ENCODE results near the gene TRIM16.
"Not testable (repeated sequence)": the region's sequence is repeated elsewhere in the genome, so short reads cannot be mapped to it uniquely, and the experiment has no call there.

Gene TRIM16

DNA sequence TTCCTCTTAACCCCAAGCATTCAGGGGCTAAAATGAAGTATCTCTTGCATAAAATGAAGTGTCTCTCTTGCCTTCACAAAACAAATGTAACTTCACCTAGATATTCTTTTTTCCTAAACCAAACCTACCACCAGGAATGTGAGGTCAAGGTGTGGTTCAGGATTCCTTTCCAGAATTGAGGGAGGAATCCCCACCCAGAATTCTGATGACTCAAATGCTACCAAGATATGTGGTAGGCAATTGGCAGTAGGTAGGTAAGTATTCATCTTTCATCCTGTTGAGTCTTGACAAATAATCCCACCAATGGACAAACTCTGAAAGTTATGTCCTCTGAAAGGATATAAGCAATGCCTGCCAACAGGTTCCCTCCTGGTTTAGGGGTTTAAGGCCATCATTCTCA is 26.2 kb downstream of the TRIM16 start:
- no peak for DNase-seq

DNA sequence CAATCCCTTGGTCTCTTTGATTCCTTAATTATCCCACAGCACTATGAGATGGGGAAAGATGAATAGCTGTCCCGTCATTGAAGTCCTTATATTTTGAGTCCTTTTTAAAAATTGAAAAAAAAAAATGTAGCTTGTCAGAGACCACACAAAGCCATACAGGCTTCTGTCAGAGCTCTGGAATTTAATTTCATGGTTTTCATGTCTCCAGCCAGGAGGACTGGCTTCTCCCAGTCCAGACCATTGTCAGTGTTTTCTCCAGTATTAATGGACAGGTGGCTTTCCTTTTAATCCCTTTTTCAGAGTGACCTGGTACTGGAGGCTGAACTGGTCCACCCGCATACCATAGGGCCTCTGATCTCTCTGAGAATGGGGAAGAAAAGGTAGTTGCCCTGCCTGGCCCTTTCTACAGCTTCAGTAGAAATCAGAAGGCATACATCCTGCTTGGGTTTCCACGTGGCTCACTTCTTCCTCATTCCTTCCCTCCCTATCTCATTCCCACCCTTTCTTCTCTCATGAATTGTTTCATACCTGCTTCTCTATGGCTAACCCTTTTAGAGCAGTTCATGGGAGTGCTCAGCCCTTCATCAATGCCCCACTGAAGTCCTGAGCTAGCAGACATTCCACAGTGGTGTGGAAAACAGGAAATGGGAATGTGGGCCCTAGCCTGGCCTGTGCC is 29.1 kb downstream of the TRIM16 start:
- no peak for DNase-seq

DNA sequence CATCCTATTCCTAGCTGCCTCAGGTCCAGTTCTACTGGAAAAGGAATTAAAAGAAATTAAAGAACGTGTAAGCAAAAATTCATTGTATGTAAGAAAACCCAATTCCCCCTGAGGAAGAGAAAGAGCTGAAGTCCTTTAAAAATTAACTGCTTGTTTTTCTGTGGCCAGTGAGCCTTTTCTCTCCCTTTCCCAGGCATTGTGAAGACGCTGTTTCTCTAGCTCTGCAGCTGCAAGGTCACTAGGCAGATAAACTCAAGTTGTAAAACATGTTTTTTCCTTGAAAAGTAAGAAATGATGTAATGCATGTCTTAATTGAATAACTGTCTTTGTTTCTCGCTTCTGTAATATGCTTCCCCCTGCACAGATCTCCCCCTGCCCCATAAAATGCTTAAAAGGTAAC is 29.7 kb downstream of the TRIM16 start:
- DNase-seq = not testable (repeated sequence)

DNA sequence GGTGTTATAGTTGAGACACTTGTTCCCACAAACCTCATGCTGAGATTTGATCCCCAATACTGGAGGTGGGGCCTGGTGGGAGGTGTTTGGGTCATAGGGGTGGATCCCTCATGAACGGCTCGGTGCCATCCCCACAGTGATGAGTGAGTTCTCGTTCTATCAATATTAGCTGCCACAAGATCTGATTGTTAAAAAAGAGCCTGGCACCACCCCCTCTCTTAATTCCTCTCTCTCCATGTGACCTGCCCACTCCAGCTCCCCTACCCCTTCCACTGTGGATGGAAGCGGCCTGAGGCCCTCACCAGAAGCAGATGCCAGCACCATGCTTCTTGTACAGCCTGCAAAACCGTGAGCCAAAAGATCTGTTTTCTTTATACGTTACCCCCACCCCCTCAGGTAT is 31.2 kb downstream of the TRIM16 start:
- no peak for DNase-seq

DNA sequence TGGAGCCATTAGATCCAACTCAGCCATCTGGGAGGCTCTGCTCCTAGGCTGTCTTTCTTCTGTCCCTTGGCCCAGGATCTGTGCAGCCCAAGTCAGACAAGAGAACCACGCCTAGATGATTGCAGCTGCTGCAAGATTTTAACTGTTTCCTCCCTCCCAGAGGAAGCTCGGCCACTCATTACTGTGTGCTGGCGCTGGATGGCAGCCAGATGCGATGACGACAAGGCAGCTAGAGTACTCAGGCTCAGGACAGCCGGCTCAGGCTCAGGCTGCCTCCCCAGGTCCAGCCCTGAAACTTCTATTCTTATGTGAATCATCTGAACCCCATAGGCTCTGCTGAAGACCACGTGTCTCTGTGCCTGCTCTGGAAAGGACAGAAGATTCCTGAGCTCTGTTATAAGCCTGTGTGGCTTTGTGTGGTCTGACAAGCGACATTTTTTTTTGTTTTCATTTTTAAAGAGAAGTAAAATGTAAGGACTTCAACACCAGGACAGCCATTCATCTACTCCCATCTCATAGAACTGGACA is 32.5 kb downstream of the TRIM16 start:
- peak; percentile 95 for DNase-seq

DNA sequence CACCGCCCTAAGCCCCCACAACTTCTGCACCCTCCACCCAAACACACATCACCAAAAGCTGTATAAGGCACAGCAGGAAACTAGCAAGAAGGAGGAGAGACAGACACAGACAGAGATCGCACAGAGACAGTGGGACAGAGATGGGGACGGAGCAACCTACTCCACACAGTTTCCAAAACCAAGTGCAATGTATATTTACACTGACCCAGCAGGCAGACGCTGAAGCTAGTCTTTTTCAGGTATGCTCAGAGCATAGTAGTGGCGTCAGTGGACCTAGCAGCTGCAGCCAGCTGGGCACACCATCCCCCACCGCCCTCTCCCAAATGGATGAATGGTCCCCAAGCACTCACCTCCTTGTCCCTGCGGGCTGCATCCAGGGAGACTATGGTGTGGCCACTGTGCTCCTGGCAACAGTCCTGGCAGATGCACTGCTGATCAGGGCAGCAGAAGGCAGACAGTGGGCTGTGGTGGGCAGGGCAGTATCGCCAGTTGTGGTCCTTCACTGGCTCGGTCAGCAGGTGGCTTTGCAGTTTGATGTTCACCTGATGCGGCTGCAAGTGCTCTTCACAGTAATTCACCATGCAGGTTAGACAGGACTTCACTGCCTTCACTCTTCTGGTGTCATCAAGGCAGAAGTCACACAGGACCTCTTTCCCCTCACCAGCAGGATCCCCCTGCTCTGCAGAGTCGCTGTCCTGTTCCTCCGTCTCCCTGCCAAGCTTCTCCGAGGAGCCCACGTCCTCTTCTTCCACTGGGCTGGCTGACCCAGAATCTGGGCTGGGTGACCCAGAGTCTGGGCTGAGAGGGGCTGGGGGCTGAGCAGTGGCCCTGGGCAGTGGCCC is 33.1 kb downstream of the TRIM16 start:
- DNase-seq = no peak

DNA sequence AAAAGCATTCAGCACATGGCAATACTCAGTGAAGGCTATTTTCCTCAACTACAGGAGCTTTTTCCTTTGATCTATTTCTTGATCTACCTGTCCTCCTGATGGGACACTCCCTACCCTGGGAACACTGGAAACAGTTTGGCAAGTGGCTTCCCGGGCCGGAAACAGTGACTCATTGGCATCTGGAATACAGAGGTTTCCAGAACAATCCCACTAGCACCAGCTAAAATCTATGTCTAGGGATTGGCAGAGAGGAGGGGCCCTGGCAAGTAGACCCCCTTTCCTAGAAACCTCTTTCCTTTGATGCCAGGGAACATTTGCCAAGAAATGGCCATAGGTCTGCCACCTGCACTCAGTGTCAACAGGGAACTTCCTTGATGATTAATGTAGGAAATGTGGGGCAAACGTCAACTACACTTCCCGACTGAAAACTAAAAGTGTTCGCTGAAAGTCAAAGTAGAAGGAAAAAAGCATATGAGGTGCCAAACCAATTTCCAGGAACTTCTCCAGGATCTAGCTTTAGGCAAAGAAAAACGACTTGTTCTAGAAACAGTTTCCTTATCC is 34.2 kb downstream of the TRIM16 start:
- peak; percentile 2 for DNase-seq

DNA sequence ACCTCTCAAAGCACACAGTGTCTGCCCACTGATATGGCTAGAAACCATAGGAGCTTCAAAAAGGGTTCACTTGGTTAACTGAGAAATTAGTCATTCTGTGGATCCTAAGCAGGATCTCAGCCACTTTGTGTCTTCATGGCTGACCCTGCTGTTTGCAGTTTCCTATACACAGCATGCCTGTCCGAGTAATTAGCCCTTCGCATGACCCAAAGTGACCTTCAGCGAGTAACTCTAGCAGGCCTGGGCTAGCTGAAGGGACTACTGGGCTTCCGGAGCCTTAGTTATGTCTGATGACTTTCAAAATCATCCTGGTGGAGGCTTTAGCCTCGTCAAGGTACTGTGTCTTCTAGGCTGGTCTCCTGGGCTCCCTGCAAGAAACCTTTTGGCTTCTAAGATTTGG is 35.7 kb downstream of the TRIM16 start:
- DNase-seq = no peak

DNA sequence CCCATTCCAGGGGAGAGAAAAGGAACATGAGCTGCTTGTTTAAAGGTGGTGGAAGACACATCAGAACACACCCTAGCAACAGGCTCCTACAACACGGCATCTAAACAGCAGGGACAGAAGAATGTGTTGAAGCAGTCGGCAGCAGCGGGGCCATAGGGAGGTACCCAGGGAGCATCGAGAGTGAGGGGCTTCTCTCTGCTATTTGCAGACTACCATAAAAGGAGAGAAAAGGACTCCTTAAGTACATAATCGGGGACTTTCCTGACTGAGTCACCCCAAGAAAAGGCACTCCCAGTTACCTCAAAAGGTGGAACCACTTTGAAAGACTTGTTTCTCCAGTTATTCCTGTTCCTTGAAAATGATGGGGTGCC is 38.2 kb downstream of the TRIM16 start:
- not testable (repeated sequence) for DNase-seq

DNA sequence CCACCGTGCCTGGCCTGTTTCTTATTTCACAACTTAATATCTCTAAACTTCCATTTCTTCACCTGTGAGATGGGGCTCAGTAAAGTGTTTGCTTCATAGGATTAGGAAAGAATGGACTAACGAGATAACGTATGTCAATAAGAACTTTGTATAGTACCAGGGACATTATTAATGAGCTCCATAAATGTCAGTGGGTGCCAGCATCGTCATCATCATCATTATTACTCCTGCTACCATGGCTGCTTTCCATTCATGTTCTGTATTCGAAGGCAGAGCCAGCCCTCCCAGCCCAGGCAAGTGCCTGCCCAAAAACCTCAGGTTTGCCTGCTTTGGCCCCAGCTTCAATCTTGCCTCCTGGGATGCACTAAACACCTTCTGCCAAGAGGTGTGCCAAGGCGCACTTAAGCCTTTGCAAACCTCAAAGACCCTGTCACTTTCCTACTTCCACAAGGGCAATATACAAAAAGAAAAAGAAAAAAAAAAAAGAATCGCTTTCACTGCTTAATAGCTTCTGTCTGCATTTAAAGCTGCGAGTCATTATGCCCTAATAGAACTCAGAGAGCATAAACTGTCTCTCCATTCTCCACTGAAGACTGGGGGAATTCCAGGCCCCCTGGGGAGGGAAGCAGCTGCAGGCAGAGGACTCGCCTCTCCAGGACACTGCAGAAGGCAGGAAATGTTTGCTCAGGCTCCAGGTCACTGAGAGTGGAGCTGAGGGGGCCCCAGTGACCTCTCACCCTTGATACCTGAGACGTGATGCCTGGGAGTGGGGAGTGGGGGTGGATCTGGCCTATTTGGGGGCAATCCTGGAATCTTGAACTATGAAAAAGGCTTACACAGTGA is 38.8 kb downstream of the TRIM16 start:
- DNase-seq = peak; percentile 58

DNA sequence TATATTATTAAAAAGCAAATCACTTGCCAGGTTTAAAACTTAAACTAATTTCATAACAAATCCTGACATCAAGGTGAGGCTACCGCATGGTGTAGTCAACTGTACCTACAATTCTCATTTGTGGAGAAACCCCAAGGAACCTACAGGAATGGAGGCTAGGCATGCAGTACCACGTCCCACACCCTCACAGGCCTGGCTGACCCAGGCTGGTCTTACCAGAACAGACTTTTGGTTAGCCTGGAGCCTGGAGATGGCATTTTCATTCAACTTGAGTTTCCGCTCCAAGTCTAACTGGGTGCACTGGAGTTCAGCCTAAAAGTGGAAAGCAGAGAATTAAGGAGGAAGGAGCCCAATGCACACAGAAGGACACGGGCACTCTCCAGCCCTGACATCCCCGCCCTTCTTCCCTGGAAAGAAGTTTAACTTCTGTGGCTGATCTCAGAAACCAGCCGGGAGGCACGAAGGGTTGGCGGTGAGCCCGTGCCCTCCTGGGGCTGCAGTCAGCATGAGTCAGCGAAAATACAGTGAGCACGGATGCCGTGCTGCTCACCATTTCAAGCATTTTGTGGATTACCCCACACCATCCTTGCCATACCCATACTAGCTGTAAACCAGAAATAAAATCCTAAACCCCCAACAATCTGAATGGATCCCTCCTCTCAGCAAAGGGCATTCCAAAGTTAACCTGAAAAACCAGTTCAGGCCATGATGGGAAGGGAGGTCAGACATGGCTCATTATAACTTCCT is 41.4 kb downstream of the TRIM16 start:
- DNase-seq = not testable (repeated sequence)

DNA sequence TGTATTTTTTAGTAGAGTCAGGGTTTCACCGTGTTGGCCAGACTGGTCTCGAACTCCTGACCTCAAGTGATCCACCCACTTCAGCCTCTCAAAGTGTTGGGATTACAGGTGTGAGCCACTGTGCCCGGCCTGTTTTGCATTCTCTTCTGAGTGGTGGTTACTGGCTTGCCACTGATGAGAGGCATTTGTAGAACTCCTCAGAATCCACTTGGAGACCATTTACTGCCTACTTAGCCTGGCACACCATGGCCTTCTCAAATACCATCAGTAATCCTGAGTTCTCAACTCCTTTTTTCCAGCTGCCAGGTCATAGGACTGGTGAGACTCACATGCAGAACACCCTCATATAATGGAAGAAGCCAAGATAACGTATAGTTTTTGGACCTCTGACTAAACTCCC is 42.1 kb downstream of the TRIM16 start:
- not testable (repeated sequence) for DNase-seq

DNA sequence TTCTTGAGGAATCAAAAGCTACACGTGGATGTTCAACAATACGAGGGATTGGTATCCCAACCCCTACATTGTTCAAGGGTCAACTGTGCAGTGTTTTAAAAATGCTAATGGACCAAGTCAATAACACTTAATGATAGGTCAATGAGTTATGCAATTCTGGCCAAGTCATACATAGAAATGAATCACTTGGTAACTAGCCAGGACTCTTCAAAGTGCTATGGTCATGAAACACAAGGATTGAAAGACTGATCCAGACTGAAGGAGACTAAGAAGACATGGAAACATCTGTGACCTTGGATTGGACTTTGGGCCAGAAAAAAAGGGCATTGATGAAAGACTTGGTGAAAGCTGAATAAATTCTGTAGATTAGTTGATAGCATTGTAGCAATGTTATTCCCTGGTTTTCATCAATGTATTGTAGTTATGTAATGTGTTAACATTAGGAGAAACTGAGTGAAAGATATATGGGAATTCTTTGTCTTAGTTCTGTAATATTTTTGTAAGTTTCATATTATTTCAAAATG is 53.1 kb downstream of the TRIM16 start:
- DNase-seq = not testable (repeated sequence)

DNA sequence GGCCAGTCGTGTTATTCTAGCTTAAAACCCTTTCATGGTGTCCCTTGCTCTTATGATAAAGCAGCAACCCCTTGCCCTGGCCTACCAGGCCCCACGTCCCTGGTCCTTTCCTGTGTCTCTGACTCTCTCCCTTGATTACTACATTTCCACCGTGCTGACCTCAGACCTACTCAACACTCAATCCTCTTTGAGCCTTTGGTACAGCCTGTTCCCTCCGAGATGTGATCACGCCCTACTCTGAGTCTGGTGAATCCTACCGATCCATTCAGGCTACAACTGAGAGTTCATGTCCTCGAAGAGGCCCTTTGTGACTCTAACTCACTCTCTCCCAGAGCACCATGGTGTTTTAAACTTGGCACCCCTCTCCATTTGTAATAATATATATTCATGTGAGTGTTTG is 54.1 kb downstream of the TRIM16 start:
- DNase-seq = not testable (repeated sequence)

DNA sequence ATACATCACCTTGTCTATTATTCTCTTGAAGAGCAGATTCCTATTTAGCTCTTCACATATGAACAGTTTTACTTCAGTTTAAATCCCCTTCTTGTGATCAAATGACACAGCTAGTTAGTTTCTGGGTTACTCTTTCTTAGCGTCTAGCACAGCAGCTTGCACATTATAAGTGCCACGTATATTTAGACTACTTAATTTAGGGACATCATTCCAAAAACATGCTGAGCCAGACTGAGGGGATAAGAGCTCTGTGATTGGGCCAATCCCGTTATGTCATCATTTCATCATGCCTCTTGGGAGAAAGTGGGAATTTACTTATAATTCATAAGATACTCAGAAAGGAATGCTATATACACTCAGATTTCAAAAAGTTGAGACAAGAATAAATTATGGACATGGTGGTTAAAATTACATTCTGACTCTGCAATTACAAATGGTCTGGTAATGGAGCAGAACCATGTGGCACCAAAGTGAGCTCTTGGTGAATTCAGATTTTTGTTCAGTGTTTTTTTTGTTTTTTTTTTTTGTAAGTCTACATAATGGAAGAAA is 60.4 kb downstream of the TRIM16 start:
- not testable (repeated sequence) for DNase-seq

DNA sequence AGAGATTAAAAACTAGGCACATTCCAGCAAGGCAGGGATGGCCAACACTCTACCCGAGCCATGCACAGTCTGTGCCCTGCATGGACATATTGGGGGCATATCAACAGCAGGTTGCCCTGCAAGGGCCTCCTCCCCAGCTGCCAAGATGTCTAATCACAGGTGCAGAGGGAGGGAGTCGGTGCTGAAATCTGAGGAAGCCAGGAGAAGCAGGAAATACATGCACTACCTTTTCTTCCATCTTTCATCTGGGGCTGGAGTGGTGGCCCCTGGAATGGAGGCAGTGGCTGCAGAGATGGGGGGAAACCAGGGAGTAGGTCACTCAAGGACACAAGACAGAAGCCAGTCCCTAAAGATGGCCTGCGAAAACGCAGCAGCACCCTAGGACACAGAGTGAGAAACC is 60.9 kb downstream of the TRIM16 start:
- DNase-seq = not testable (repeated sequence)

DNA sequence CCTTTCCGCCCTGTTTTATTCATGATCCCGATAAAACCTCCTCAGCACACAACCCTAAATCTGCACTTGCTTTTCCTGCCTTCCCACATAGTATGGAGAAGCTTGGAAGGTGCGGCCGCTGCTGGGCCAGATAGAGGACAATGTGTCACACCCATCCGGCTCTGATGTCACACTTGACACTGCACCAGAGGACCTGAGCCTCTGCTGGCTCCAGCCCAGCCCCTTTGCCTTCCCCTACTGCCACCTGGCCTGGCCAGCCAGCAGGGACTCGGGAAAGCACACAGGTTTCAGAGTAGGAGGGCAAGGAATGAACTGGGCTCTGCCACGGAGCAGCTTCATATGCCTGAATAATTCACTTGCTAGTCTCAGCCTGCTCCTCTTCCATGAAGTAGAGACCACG is 62.0 kb downstream of the TRIM16 start:
- DNase-seq = not testable (repeated sequence)

DNA sequence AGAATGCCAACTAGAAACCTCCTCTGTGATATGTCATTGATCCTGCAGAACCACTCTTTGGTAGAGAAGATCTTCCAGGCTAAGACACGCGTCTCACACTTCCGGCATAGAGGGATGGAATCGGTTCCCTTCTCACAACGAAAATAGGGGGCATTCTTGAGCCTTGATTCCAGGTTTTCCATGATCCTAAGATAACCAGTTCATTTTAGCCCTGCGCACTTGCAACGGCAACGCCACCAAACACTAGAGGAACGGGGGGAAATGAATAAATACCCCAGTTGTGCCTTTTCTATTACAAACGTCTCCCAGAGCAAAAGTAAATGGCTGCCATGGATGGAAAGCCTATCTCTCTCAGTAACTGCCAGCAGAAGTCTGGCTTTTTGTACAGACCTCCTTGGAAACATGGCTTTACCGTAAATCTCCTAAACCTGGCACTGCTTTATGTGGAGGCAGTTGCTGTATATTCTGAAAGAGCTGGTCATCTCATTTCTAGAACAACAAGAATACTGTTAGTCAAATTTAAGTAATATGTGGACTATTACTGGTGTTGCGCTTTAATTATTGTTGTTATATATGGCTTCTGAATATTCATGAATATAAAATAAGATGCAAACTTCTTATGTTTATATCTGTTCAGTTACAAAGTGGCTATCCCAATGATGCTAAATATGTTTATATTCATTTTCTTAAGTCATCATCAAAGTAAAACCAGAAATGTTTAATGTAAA is 64.6 kb downstream of the TRIM16 start, which contains the start of gene FBXW10B:
Gene FBXW10B (minus strand): TSS at position 374 of the 728 bp plus-strand sequence. CDS start 192 bp downstream, at position 182.
- DNase-seq = not testable (repeated sequence)

DNA sequence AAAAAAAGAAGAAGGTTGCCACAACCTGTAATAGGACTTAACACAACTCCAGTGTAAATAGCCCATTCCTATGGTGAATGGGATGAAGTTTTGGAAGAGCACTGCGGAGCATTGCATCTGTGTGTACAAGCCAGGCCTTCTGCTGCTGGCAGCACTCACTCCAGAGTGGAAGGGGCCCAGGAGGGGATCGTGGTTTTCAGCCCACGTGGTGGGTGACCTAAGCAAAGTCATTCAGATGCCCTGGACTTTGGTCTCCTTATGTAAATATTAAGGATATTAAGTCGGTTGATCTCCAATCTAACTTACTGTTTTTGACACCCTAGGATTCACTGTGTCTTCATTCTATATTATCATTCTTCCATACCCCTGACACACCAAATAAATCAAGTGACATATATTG is 67.3 kb downstream of the TRIM16 start:
- DNase-seq = not testable (repeated sequence)

DNA sequence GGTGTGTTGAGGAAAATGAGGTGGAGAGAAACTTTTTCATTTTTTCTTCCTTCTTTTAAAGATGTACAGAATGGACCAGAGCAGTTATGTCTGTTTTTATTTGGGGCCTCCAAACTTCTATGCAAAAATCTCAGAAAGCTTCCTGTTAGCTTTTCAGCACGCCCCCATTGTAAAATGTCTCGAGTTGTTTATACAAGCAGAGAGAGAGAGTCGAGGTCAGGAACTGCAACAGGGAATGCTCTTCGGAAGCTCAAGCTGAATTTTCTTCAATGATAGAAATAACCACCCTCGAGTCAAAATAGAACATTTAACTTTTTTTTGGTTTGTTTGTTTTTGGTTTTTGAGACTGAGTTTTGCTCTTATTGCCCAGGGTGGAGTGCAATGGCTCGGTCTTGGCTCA is 68.3 kb downstream of the TRIM16 start:
- DNase-seq = not testable (repeated sequence)

DNA sequence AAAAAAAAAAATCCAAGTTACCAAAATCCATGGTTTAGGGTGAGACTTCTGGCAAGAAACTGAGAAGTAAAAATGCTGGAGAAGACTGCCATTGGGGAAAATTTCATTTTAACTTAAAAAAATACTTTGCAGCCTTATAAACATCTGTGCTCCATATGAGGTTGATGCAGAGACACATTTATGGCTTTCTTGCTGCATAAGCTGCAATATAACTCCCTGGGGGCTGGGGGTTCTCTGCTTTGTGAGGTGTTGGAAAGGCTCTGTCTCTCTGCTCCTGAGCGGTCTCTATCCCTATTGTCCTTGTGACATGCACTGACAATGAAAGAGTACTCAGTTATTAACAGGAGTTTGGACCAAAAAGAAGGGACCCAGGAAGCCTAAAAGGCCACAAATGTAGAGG is 71.0 kb downstream of the TRIM16 start:
- not testable (repeated sequence) for DNase-seq

Data from T1000 (cell line).